GM23338 (cell line): ENCODE measurements around the gene ZNF585A. TPM values are rescaled to one million over a fixed set of nuclear protein-coding genes. Genes with fewer than 3 reads are reported as not detected.

Experiments
- ATAC-seq: fragments of 200-7000 bp; cut with Tn5 transposase; 3 replicates; pipeline ENCODE4 v1.9.1; 2020
- DNase-seq: peaks from one replicate; pipeline ENCODE4 v3.0.0-alpha.2; 2015; ENCODE audit warnings: low spot score
- H2AFZ ChIP-seq: fragments of 200-600 bp; sonication (generic); 2 replicates; pipeline ENCODE4 v1.8.0; 2016; ENCODE audit warnings: antibody characterized with exemption, mild to moderate bottlenecking, moderate library complexity
- H3F3A ChIP-seq: fragments of 200-600 bp; sonication (generic); replicated peaks from 2 replicates; pipeline ENCODE4 v1.8.0; 2017; ENCODE audit warnings: antibody characterized with exemption, mixed run types, low read depth
- H3K27ac ChIP-seq: fragments of 200-600 bp; sonication (generic); 2 replicates; pipeline ENCODE4 v1.6.1; 2016; ENCODE audit warnings: low read depth
- H3K27me3 ChIP-seq: fragments of 200-600 bp; sonication (generic); 2 replicates; pipeline ENCODE4 v1.8.0; 2016; ENCODE audit warnings: mild to moderate bottlenecking, mixed run types, moderate library complexity; ENCODE audit not compliant: insufficient read depth
- H3K36me3 ChIP-seq: fragments of 200-600 bp; sonication (generic); 2 replicates; pipeline ENCODE4 v1.8.0; 2016; ENCODE audit warnings: mild to moderate bottlenecking; ENCODE audit not compliant: insufficient read depth
- H3K4me1 ChIP-seq: fragments of 200-600 bp; sonication (generic); 2 replicates; pipeline ENCODE4 v1.8.0; 2016; ENCODE audit warnings: mild to moderate bottlenecking, moderate library complexity; ENCODE audit not compliant: insufficient read depth
- H3K4me2 ChIP-seq: fragments of 200-600 bp; sonication (generic); 2 replicates; pipeline ENCODE4 v1.7.1; 2017; ENCODE audit warnings: mixed run types
- H3K4me3 ChIP-seq: fragments of 200-600 bp; sonication (generic); 2 replicates; pipeline ENCODE4 v1.6.1; 2016; ENCODE audit warnings: mixed run types
- H3K79me2 ChIP-seq: fragments of 200-600 bp; sonication (generic); replicated peaks from 2 replicates; pipeline ENCODE4 v1.8.0; 2017; ENCODE audit warnings: mild to moderate bottlenecking; ENCODE audit not compliant: insufficient read depth
- H3K9me2 ChIP-seq: fragments of 200-600 bp; sonication (generic); 2 replicates; pipeline ENCODE4 v1.8.0; 2017; ENCODE audit not compliant: insufficient read depth
- H4K20me1 ChIP-seq: fragments of 200-600 bp; sonication (generic); replicated peaks from 2 replicates; pipeline ENCODE4 v1.8.0; 2017; ENCODE audit warnings: mild to moderate bottlenecking; ENCODE audit not compliant: insufficient read depth
- H3K27ac Mint-ChIP-seq: 2 replicates; pipeline ENCODE4 v1.8.0; 2020; ENCODE audit warnings: inconsistent platforms, mild to moderate bottlenecking, moderate library complexity, mixed read lengths
- H3K27me3 Mint-ChIP-seq: 3 replicates; pipeline ENCODE4 v1.8.0; 2022; ENCODE audit warnings: low read depth, mild to moderate bottlenecking, moderate library complexity, mixed read lengths, inconsistent platforms; ENCODE audit not compliant: insufficient read depth, poor library complexity
- H3K36me3 Mint-ChIP-seq: 3 replicates; pipeline ENCODE4 v1.8.0; 2021; ENCODE audit warnings: low read depth, mild to moderate bottlenecking, inconsistent platforms, moderate library complexity, mixed read lengths
- H3K4me1 Mint-ChIP-seq: 3 replicates; pipeline ENCODE4 v1.8.0; 2020; ENCODE audit warnings: mild to moderate bottlenecking, inconsistent platforms, mixed read lengths
- H3K4me3 Mint-ChIP-seq: 3 replicates; pipeline ENCODE4 v1.8.0; 2021; ENCODE audit warnings: moderate library complexity, mild to moderate bottlenecking, inconsistent platforms, mixed read lengths
- H3K9me3 Mint-ChIP-seq: 3 replicates; pipeline ENCODE4 v1.8.0; 2020; ENCODE audit warnings: moderate library complexity, mild to moderate bottlenecking, inconsistent platforms, mixed read lengths
- CREB1 ChIP-seq: fragments of 250-450 bp; sonication (Bioruptor Pico); IDR thresholded peaks from 2 replicates; pipeline ENCODE4 v1.5.0; 2020; ENCODE audit warnings: low read depth, mild to moderate bottlenecking, moderate library complexity
- CTCF ChIP-seq, 2 experiments: fragments of 200-600 bp in 1 of 2; sonication (generic) in 1 of 2; conservative IDR thresholded peaks; 2 replicates each; pipeline versions ENCODE4 v1.5.1 to v1.6.1; 2016 to 2017; ENCODE audit warnings: antibody characterized with exemption in 2 of 2, low read depth in 2 of 2, mild to moderate bottlenecking in 2 of 2, moderate library complexity in 1 of 2
- ETS1 ChIP-seq: IDR thresholded peaks from 2 replicates; pipeline ENCODE4 v1.6.1; 2016; ENCODE audit warnings: antibody characterized with exemption
- EZH2 ChIP-seq: fragments of 200-600 bp; sonication (generic); IDR thresholded peaks from one replicate; pipeline ENCODE4 v1.8.0; 2017; ENCODE audit warnings: antibody characterized with exemption, mild to moderate bottlenecking, low read depth; ENCODE audit not compliant: unreplicated experiment
- EZH2phosphoT487 ChIP-seq: fragments of 200-600 bp; sonication (generic); IDR thresholded peaks from one replicate; pipeline ENCODE4 v1.8.1; 2018; ENCODE audit warnings: antibody characterized with exemption; ENCODE audit not compliant: unreplicated experiment
- JUNB ChIP-seq: IDR thresholded peaks from one replicate; pipeline ENCODE4 v1.6.1; 2016; ENCODE audit warnings: antibody characterized with exemption; ENCODE audit not compliant: unreplicated experiment
- NANOG ChIP-seq: IDR thresholded peaks from 2 replicates; pipeline ENCODE4 v1.6.1; 2016; ENCODE audit warnings: antibody characterized with exemption, borderline replicate concordance
- POLR2AphosphoS5 ChIP-seq: IDR thresholded peaks from 2 replicates; pipeline ENCODE4 v1.6.1; 2016; ENCODE audit warnings: antibody characterized with exemption, low read depth
- REST ChIP-seq: IDR thresholded peaks from one replicate; pipeline ENCODE4 v1.6.1; 2018; ENCODE audit warnings: antibody characterized with exemption; ENCODE audit not compliant: unreplicated experiment
- STAT1 ChIP-seq: IDR thresholded peaks from one replicate; pipeline ENCODE4 v1.6.1; 2016; ENCODE audit warnings: antibody characterized with exemption; ENCODE audit not compliant: unreplicated experiment
- ZNF114 ChIP-seq: fragments of 250-450 bp; sonication (Bioruptor Pico); IDR thresholded peaks from 2 replicates; pipeline ENCODE4 v1.5.0; 2020; ENCODE audit warnings: mild to moderate bottlenecking, moderate library complexity
- ZNF331 ChIP-seq: fragments of 250-450 bp; sonication (Bioruptor Pico); IDR thresholded peaks from 2 replicates; pipeline ENCODE4 v1.5.0; 2020; ENCODE audit warnings: low read depth, mild to moderate bottlenecking, moderate library complexity
- ZNF462 ChIP-seq: fragments of 250-450 bp; sonication (Bioruptor Pico); IDR thresholded peaks from 2 replicates; pipeline ENCODE4 v1.5.0; 2020; ENCODE audit warnings: mild to moderate bottlenecking, moderate library complexity
- polyA plus RNA-seq: library from polyadenylated mRNA; unstranded; fragments of >200 nt; fragmentation: Nextera tagmentation; extraction: Ambion mirVana; gene quantifications from 2 replicates; pipeline ENCODE4 v1.2.1, GENCODE V29; 2016
- total RNA-seq: library from RNA; depleted of rRNA; stranded (reverse); fragments of >200 nt; shearing (Covaris generic); gene quantifications from 2 replicates; pipeline ENCODE4 v1.2.3, GENCODE V29; 2014

ZNF585A gene
- total and polyA plus RNA-seq, 2 experiments from 2014 or later: 9.8 to 36.5 TPM

GRCh38 chr19:37165635-37166034 lies 6.9 kb downstream of the ZNF585A start:
- Histone ChIP-seq H3K9me2 (no peaks in the 10 kb centered on the region), H3K79me2 (0 out of 2 replicates have a peak, but pooled peaks cover 3% of the 10 kb centered on the region), H4K20me1 (no peaks in the 10 kb centered on the region), H3K36me3 (peaks cover 50% of the 10 kb centered on the region), H3K4me1 (no peaks in the 10 kb centered on the region), H3F3A (no peaks in the 10 kb centered on the region), H3K27ac (no peak overlapping the region), H2AFZ (no peak overlapping the region), H3K27me3 (no peaks in the 10 kb centered on the region), H3K4me3 (no peak overlapping the region), H3K4me2 (no peak overlapping the region)
- H3K36me3 Mint-ChIP-seq: peaks cover 98% of the 10 kb centered on the region
- TF ChIP-seq EZH2 (no peak), JUNB (no peak), EZH2phosphoT487 (no peak), ZNF114 (no peak), STAT1 (no peak), ZNF462 (no peak), NANOG (no peak), REST (no peak), CREB1 (CRISPR knock-in tag) (no peak), CTCF (conservative IDR thresholded peaks at IDR 0.05; ENCODE audit: low read depth in 2 of 2) (no peak), ETS1 (no peak), POLR2AphosphoS5 (no peak), ZNF331 (CRISPR knock-in tag) (no peak)
- H3K9me3 Mint-ChIP-seq: peaks cover 68% of the 10 kb centered on the region
- H3K4me3 Mint-ChIP-seq: no peak overlapping the region
- H3K4me1 Mint-ChIP-seq: no peaks in the 10 kb centered on the region
- ATAC-seq (no peak), DNase-seq (no peak)
- H3K27me3 Mint-ChIP-seq: no peaks in the 10 kb centered on the region
- no peak overlapping the region for H3K27ac Mint-ChIP-seq
